HEK293T (cell line): ENCODE results near the gene IL17RD.

ENCODE experiments used
- CTCF ChIA-PET: fragments of 350-600 bp; formaldehyde crosslinking; extraction: SDS; loops from one replicate; lab custom pipeline; 2021; ENCODE audit warnings: antibody characterized with exemption, inconsistent platforms; lab: Yijun Ruan, JAX
- POLR2A ChIA-PET: fragments of 350-600 bp; formaldehyde crosslinking; extraction: SDS; loops from one replicate; lab custom pipeline; 2020; ENCODE audit warnings: antibody characterized with exemption, inconsistent platforms; lab: Yijun Ruan, JAX
- DNase-seq: peaks from one replicate; pipeline ENCODE4 v3.0.0; 2012; ENCODE audit warnings: mixed read lengths; ENCODE audit errors: extremely low spot score
- ARNT ChIP-seq: fragments of 450-650 bp; IDR thresholded peaks from 2 replicates; pipeline ENCODE4 v1.6.1; 2017; ENCODE audit warnings: mild to moderate bottlenecking
- BHLHE40 ChIP-seq: fragments of 450-650 bp; IDR thresholded peaks from 2 replicates; pipeline ENCODE4 v1.6.1; 2016; ENCODE audit warnings: mild to moderate bottlenecking, moderate library complexity, borderline replicate concordance
- CTBP1 ChIP-seq: fragments of 450-650 bp; IDR thresholded peaks from 2 replicates; pipeline ENCODE4 v1.6.1; 2016; ENCODE audit warnings: borderline replicate concordance
- ELF4 ChIP-seq: fragments of 450-650 bp; IDR thresholded peaks from 2 replicates; pipeline ENCODE4 v1.6.1; 2017; ENCODE audit warnings: antibody characterized with exemption
- FOXA1 ChIP-seq: fragments of 450-650 bp; IDR thresholded peaks from 2 replicates; pipeline ENCODE4 v1.6.1; 2016; ENCODE audit warnings: mild to moderate bottlenecking
- FOXK2 ChIP-seq: fragments of 450-650 bp; IDR thresholded peaks from 2 replicates; pipeline ENCODE4 v1.6.1; 2016; ENCODE audit warnings: mild to moderate bottlenecking
- FOXM1 ChIP-seq: fragments of 450-650 bp; IDR thresholded peaks from 2 replicates; pipeline ENCODE4 v1.6.1; 2017; ENCODE audit warnings: mild to moderate bottlenecking, borderline replicate concordance
- HDGF ChIP-seq: fragments of 450-650 bp; IDR thresholded peaks from 2 replicates; pipeline ENCODE4 v1.6.1; 2017; ENCODE audit warnings: antibody characterized with exemption, borderline replicate concordance
- L3MBTL2 ChIP-seq: fragments of 450-650 bp; conservative IDR thresholded peaks from 2 replicates; pipeline ENCODE4 v1.6.1; 2016; ENCODE audit warnings: mild to moderate bottlenecking
- LEF1 ChIP-seq: fragments of 450-650 bp; IDR thresholded peaks from 2 replicates; pipeline ENCODE4 v1.6.1; 2017; ENCODE audit warnings: mild to moderate bottlenecking, borderline replicate concordance
- NFRKB ChIP-seq: fragments of 450-650 bp; IDR thresholded peaks from 2 replicates; pipeline ENCODE4 v1.6.1; 2016; ENCODE audit warnings: mild to moderate bottlenecking, moderate library complexity
- SP1 ChIP-seq: fragments of 450-650 bp; IDR thresholded peaks from 2 replicates; pipeline ENCODE4 v1.6.1; 2017
- SUZ12 ChIP-seq: fragments of 450-650 bp; IDR thresholded peaks from 2 replicates; pipeline ENCODE4 v1.6.1; 2016; ENCODE audit warnings: mild to moderate bottlenecking
- TARDBP ChIP-seq: fragments of 450-650 bp; IDR thresholded peaks from 2 replicates; pipeline ENCODE4 v1.6.1; 2016
- ZNF384 ChIP-seq: fragments of 450-650 bp; IDR thresholded peaks from 2 replicates; pipeline ENCODE4 v1.6.1; 2016
- TF ChIP-seq, protein P1 (sequence below): fragments of 450-650 bp; IDR thresholded peaks from 2 replicates; pipeline ENCODE4 v1.6.1; 2016

Gene IL17RD

DNA sequence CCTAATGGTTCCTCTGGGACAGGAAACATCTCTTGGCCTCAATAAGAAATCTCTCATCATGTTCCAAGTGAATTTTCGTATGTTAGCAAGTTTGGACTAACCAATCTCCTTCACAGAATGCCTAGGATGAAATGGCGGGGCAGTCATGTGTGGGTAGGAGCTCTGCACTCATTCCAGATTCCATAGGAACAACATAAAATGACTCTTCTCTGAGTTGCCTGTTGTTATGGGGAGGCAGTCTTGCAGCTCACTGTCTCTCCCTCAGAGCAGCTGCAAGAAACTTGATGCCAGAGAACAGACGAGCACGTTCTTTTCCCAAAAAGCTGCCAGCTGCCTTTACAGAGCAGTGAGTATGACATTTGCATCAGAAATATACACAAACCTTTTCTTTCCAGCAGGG, 70.6 kb downstream of the IL17RD start:
- DNase-seq, result no peak
- TF ChIP-seq ELF4 (no peak), ZNF384 (no peak), LEF1 (no peak), FOXA1 (no peak)
- POLR2A ChIA-PET, result no interaction called here
- CTCF ChIA-PET, result no interaction called here

- TF ChIP-seq ARNT (no peak), CTBP1 (no peak), LEF1 (no peak), NFRKB (no peak)
- ChIA-PET CTCF (interaction anchor here (0.6 kb wide), 1 partner anchor 294 kb away, joined by 3 read pairs; no protein-coding TSS in a partner anchor), POLR2A (no interaction called here)
- no peak for DNase-seq
Observed at GRCh38 chr3:57093971-57094535, 71.1 kb downstream of the IL17RD start.

GRCh38 chr3:57093489-57093888, 71.7 kb downstream of the IL17RD start:
- TF ChIP-seq ZNF384 (no peak), NFRKB (no peak), CTBP1 (no peak), ELF4 (no peak), L3MBTL2 (no peak), FOXM1 (no peak), LEF1 (no peak), SUZ12 (no peak), SP1 (no peak), FOXA1 (no peak)
- TF ChIP-seq, protein P1, sequence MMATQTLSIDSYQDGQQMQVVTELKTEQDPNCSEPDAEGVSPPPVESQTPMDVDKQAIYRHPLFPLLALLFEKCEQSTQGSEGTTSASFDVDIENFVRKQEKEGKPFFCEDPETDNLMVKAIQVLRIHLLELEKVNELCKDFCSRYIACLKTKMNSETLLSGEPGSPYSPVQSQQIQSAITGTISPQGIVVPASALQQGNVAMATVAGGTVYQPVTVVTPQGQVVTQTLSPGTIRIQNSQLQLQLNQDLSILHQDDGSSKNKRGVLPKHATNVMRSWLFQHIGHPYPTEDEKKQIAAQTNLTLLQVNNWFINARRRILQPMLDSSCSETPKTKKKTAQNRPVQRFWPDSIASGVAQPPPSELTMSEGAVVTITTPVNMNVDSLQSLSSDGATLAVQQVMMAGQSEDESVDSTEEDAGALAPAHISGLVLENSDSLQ, result no peak
- ChIA-PET POLR2A (no interaction called here), CTCF (interaction anchor here (0.6 kb wide), 1 partner anchor 294 kb away, joined by 3 read pairs; no protein-coding TSS in a partner anchor)

DNA sequence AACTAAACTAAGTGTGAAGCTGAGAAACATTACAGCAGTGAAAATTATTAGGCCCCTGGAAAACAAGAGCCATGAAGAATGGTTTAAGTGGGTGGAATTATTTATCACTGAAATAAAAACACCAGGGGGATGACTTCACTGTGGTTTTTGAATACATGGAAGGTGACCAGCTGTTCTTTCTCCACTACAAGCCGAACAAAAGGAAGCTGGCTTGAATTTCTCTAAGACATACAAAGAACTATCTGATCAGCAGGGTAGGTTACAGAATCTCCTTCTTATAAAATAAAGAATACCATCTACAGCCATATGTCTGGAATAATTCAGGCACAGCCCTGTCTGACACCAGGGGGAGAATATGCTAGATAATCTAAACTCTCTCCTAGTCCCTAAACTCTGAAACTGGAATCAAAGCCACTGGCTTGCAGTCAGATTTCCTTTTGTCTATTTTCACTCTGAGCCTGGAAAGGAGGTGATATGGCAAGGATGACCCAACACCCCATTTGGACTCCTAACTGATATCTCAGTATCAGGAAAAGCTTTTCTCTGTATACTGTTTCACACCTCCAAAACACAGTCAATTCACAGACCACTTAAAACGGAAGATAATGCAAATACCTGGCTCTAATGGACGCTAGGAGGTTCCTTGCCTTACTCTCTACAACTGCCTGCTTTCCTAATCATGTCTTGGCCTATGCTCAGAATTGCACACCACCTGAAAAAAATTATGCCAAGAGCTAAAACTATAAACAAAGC, 73.5 kb downstream of the IL17RD start:
- ChIA-PET CTCF (interaction anchor here (1.0 kb wide), 1 partner anchor 84 kb away, joined by 4 read pairs; no protein-coding TSS in a partner anchor), POLR2A (no interaction called here)
- TF ChIP-seq FOXK2 (no peak), TARDBP (no peak), FOXA1 (no peak), LEF1 (no peak), HDGF (no peak), L3MBTL2 (no peak), BHLHE40 (no peak), CTBP1 (no peak), SUZ12 (no peak), ELF4 (no peak), SP1 (no peak), ARNT (no peak), FOXM1 (no peak), NFRKB (no peak)
- TF ChIP-seq, protein P1, result no peak
- no peak for DNase-seq

More at GRCh38 chr3:57093489-57093888, 71.7 kb downstream of the IL17RD start:
- DNase-seq, result no peak

- ChIA-PET CTCF (no interaction called here), POLR2A (no interaction called here)
- TF ChIP-seq FOXM1 (no peak), SP1 (no peak), NFRKB (no peak), TARDBP (no peak), FOXK2 (no peak), SUZ12 (no peak), L3MBTL2 (no peak), BHLHE40 (no peak), ZNF384 (no peak), FOXA1 (no peak), HDGF (no peak), LEF1 (no peak)
- TF ChIP-seq, protein P1, result no peak
- DNase-seq, result no peak
Observed at GRCh38 chr3:57089043-57089442, 76.1 kb downstream of the IL17RD start.

- ChIA-PET POLR2A (no interaction called here), CTCF (no interaction called here)
- TF ChIP-seq HDGF, result no peak
- TF ChIP-seq, protein P1, result no peak
- TF ChIP-seq TARDBP, result no peak
- TF ChIP-seq L3MBTL2, result no peak
- TF ChIP-seq SP1, result no peak
- TF ChIP-seq FOXA1, result no peak
- no peak for TF ChIP-seq CTBP1
- TF ChIP-seq BHLHE40, result no peak
- TF ChIP-seq LEF1, result no peak
- no peak for TF ChIP-seq NFRKB
- TF ChIP-seq ZNF384, result no peak
- no peak for DNase-seq
Observed at GRCh38 chr3:57088503-57088902, 76.7 kb downstream of the IL17RD start.
